IMR-90 (cell line): ENCODE measurements around the gene PODNL1. TPM values are rescaled to one million over a fixed set of nuclear protein-coding genes. Genes with fewer than 3 reads are reported as not detected.

ENCODE experiments used
- ATAC-seq: fragments of 200-7000 bp; cut with Tn5 transposase; 2 replicates; pipeline ENCODE4 v1.9.1; 2020; ENCODE audit warnings: low read depth, mild to moderate bottlenecking, moderate library complexity
- BruUV-seq: library from RNA; stranded (reverse); fragments of 400-500 nt; replicated peaks from 2 replicates; lab custom pipeline; 2021; lab: Mats Ljungman, UMichigan
- CTCF ChIA-PET: fragments of 300-600 bp; formaldehyde crosslinking; extraction: SDS; loops from one replicate; lab custom pipeline; 2021; ENCODE audit warnings: antibody characterized with exemption; lab: Yijun Ruan, JAX
- POLR2A ChIA-PET: fragments of 300-600 bp; sonication (Branson Sonifier 250); formaldehyde crosslinking; loops from one replicate; lab custom pipeline; 2022; ENCODE audit warnings: antibody characterized with exemption; ENCODE audit not compliant: unreplicated experiment; lab: Charles Lee
- DNase-seq: peaks from one replicate; pipeline ENCODE4 v3.0.0; 2013
- H2AFZ ChIP-seq: replicated peaks from 2 replicates; pipeline ENCODE3; 2013; ENCODE audit warnings: low read length, mild to moderate bottlenecking; ENCODE audit not compliant: poor library complexity
- H2AK5ac ChIP-seq: 2 replicates; pipeline ENCODE4 v1.6.1; 2013; ENCODE audit warnings: low read depth, low read length, inconsistent platforms
- H2AK9ac ChIP-seq: replicated peaks from 2 replicates; pipeline ENCODE3; 2013; ENCODE audit warnings: mild to moderate bottlenecking, low read depth, low read length, moderate library complexity; ENCODE audit not compliant: poor library complexity
- H2BK120ac ChIP-seq: 2 replicates; pipeline ENCODE4 v1.6.1; 2013; ENCODE audit warnings: low read depth, low read length, inconsistent platforms
- H2BK15ac ChIP-seq: 3 replicates; pipeline ENCODE4 v1.6.1; 2013; ENCODE audit warnings: low read depth, low read length, inconsistent platforms
- H2BK20ac ChIP-seq: 2 replicates; pipeline ENCODE4 v1.6.1; 2013; ENCODE audit warnings: low read depth, mild to moderate bottlenecking, inconsistent platforms, low read length, moderate library complexity
- H2BK5ac ChIP-seq: 2 replicates; pipeline ENCODE4 v1.6.1; 2013; ENCODE audit warnings: mild to moderate bottlenecking, low read depth, low read length, inconsistent platforms; ENCODE audit not compliant: poor library complexity, severe bottlenecking
- H3K14ac ChIP-seq: replicated peaks from 2 replicates; pipeline ENCODE4 v1.6.1; 2013; ENCODE audit warnings: low read depth, low read length, inconsistent platforms
- H3K18ac ChIP-seq: 2 replicates; pipeline ENCODE4 v1.6.1; 2013; ENCODE audit warnings: low read depth, low read length, control low read depth
- H3K23ac ChIP-seq: 2 replicates; pipeline ENCODE4 v1.6.1; 2013; ENCODE audit warnings: low read depth, low read length, inconsistent platforms
- H3K27ac ChIP-seq: 2 replicates; pipeline ENCODE4 v1.5.1; 2013; ENCODE audit warnings: mild to moderate bottlenecking, control low read depth, low read length; ENCODE audit not compliant: insufficient read depth
- H3K27me3 ChIP-seq: 2 replicates; pipeline ENCODE4 v1.6.1; 2013; ENCODE audit warnings: low read length; ENCODE audit not compliant: control insufficient read depth, insufficient read depth
- H3K36me3 ChIP-seq: 2 replicates; pipeline ENCODE4 v1.6.1; 2013; ENCODE audit warnings: low read length, mixed read lengths; ENCODE audit not compliant: control insufficient read depth, insufficient read depth
- H3K4ac ChIP-seq: 2 replicates; pipeline ENCODE4 v1.6.1; 2013; ENCODE audit warnings: low read depth, low read length, inconsistent platforms
- H3K4me1 ChIP-seq: 2 replicates; pipeline ENCODE4 v1.6.1; 2013; ENCODE audit warnings: low read length, mixed read lengths; ENCODE audit not compliant: control insufficient read depth, insufficient read depth
- H3K4me2 ChIP-seq: 2 replicates; pipeline ENCODE4 v1.6.1; 2013; ENCODE audit warnings: low read depth, mild to moderate bottlenecking, control low read depth, low read length, moderate library complexity
- H3K4me3 ChIP-seq: 2 replicates; pipeline ENCODE4 v1.5.1; 2013; ENCODE audit warnings: low read depth, mild to moderate bottlenecking, control low read depth, low read length, moderate library complexity; ENCODE audit not compliant: insufficient read depth
- H3K56ac ChIP-seq: 2 replicates; pipeline ENCODE4 v1.6.1; 2013; ENCODE audit warnings: low read length, inconsistent platforms; ENCODE audit not compliant: insufficient read depth; ENCODE audit errors: extremely low read depth
- H3K79me1 ChIP-seq, 2 experiments: 2 replicates each; pipeline ENCODE4 v1.6.1; 2013; ENCODE audit warnings: low read length in 2 of 2, inconsistent platforms in 1 of 2, low read depth in 1 of 2
- H3K9ac ChIP-seq: 2 replicates; pipeline ENCODE4 v1.6.1; 2013; ENCODE audit warnings: low read depth, low read length, control low read depth
- H3K9me1 ChIP-seq: 2 replicates; pipeline ENCODE4 v1.6.1; 2013; ENCODE audit warnings: low read length, inconsistent platforms; ENCODE audit not compliant: insufficient read depth
- H3K9me3 ChIP-seq: 2 replicates; pipeline ENCODE4 v1.6.1; 2013; ENCODE audit warnings: low read length; ENCODE audit not compliant: control insufficient read depth, insufficient read depth
- H4K20me1 ChIP-seq: 2 replicates; pipeline ENCODE4 v1.6.1; 2013; ENCODE audit warnings: low read length, inconsistent platforms; ENCODE audit not compliant: insufficient read depth
- H4K5ac ChIP-seq: 2 replicates; pipeline ENCODE4 v1.6.1; 2013; ENCODE audit warnings: mild to moderate bottlenecking, low read depth, low read length, control low read depth
- H4K8ac ChIP-seq, 2 experiments: 2 replicates each; pipeline ENCODE4 v1.6.1; 2013; ENCODE audit warnings: low read depth in 2 of 2, low read length in 2 of 2, control low read depth in 1 of 2, inconsistent platforms in 1 of 2
- H4K91ac ChIP-seq: 2 replicates; pipeline ENCODE4 v1.6.1; 2013; ENCODE audit warnings: low read depth, low read length, inconsistent platforms; ENCODE audit not compliant: insufficient read depth
- BHLHE40 ChIP-seq: fragments of 150-350 bp; IDR thresholded peaks from 2 replicates; pipeline ENCODE4 v1.6.1; 2016; ENCODE audit warnings: mild to moderate bottlenecking, low read depth, low read length
- WGBS, 2 experiments: methylation state at CpG; one replicate each; pipeline versions ENCODE4 v1.1.5 to v1.1.7; 2013; ENCODE audit warnings: missing lambda C conversion rate in 2 of 2; ENCODE audit not compliant: insufficient read length in 1 of 2; ENCODE audit errors: extremely low coverage in 2 of 2; 5-methylcytosine and 5-hydroxymethylcytosine counted together
- dilution Hi-C: fragments of 300-500 bp; cut with HindIII; formaldehyde crosslinking; loops from one replicate; pipeline ENCODE4 v1.14.3; 2018; ENCODE audit warnings: low sequenced_read_pairs; ENCODE audit not compliant: unreplicated experiment
- in situ Hi-C: fragments of 300-500 bp; cut with MboI; formaldehyde crosslinking; loops from 3 replicates; pipeline ENCODE4 v1.14.3; 2019; ENCODE audit warnings: low sequenced_read_pairs, inconsistent platforms, mixed read lengths
- intact Hi-C: fragments of 100-400 bp; cut with micrococcal nuclease; formaldehyde crosslinking; loops from 2 replicates; pipeline ENCODE4 v1.10.0; 2022
- polyA plus RNA-seq, 3 experiments: library from polyadenylated mRNA; depleted of rRNA; stranded (reverse); fragments of >200 nt; gene quantifications; 2 replicates each; pipeline ENCODE4 v1.2.3, GENCODE V29; 2012; ENCODE audit warnings: low replicate concordance in 1 of 3
- total RNA-seq: library from RNA; depleted of rRNA; stranded (reverse); fragments of >200 nt; gene quantifications from 2 replicates; pipeline ENCODE4 v1.2.3, GENCODE V29; 2012

PODNL1 gene
- total and polyA plus RNA-seq, 2 of the 4 experiments (the other 2 are of a cell fraction), result under 0.01 to 2.4 TPM

- DNase-seq (no peak), ATAC-seq (no peak)
- CTCF ChIA-PET, result no interaction called here
- Histone ChIP-seq H3K56ac (no peak overlapping the region), H3K36me3 (peaks cover 8% of the 10 kb centered on the region), H4K20me1 (no peaks in the 10 kb centered on the region), H4K5ac (no peak overlapping the region), H3K14ac (no peak overlapping the region), H2BK20ac (no peak overlapping the region), H3K27ac (no peak overlapping the region), H2BK5ac (no peak overlapping the region), H3K79me1 (peaks cover 6 to 8% of the 10 kb centered on the region in 2 experiments), H2AK5ac (no peak overlapping the region; the same call in 1 of the 2 replicates), H3K4me2 (peak overlapping the region; percentile 85), H4K8ac (peak overlapping the region; percentile 53 to 96), H2BK120ac (no peak overlapping the region), H3K23ac (peak overlapping the region; percentile 7; the same call in 1 of the 2 replicates), H2AK9ac (peak overlapping the region; percentile 10), H2BK15ac (no peak overlapping the region), H3K9me3 (no peaks in the 10 kb centered on the region), H3K9me1 (no peaks in the 10 kb centered on the region; the same call in none of the 2 replicates), H2AFZ (peak overlapping the region; percentile 100), H3K4ac (0 out of 2 replicates have a peak overlapping the region, but pooled peaks have one; percentile 0), H3K9ac (peak overlapping the region; percentile 96; the same call in 1 of the 2 replicates), H4K91ac (no peak overlapping the region), H3K18ac (no peak overlapping the region), H3K27me3 (no peaks in the 10 kb centered on the region), H3K4me3 (peak overlapping the region; percentile 97), H3K4me1 (no peaks in the 10 kb centered on the region; the same call in 1 of the 2 replicates)
- POLR2A ChIA-PET, result no interaction called here
- intact Hi-C loops, result loop anchor here (1.0 kb wide), 1 partner anchor 14 kb away; no protein-coding TSS in a partner anchor
- in situ Hi-C loops, result no loop called here
- dilution Hi-C loops, result no loop called here
- no TSS peak for BruUV-seq
- no peak for TF ChIP-seq BHLHE40
- 100% methylated on average over 2 of the region's 5 CpGs; no CpG with 5 or more reads in 1 of the 2 experiments for WGBS, 2 experiments
These were observed 31.3 kb downstream of the PODNL1 start for GRCh38 chr19:13906910-13907309.
